H1 (cell line): ENCODE measurements around the gene TCF20. TPM values are rescaled to one million over a fixed set of nuclear protein-coding genes. Genes with fewer than 3 reads are reported as not detected.

Experiments used
- CTCF ChIA-PET: fragments of 300-600 bp; sonication (Branson Sonifier 250); formaldehyde crosslinking; loops from one replicate; lab custom pipeline; 2021; ENCODE audit not compliant: partially characterized antibody; lab: Charles Lee
- POLR2A ChIA-PET: fragments of 300-600 bp; sonication (Branson Sonifier 250); formaldehyde crosslinking; loops from one replicate; lab custom pipeline; 2021; ENCODE audit warnings: inconsistent platforms; ENCODE audit not compliant: partially characterized antibody; lab: Charles Lee
- DNase-seq, 2 experiments: peaks; one replicate each; pipeline versions ENCODE4 v3.0.0 to v3.0.0-alpha.2; 2010 to 2022; ENCODE audit warnings: low spot score in 2 of 2, low read depth in 1 of 2, mixed read lengths in 1 of 2
- FAIRE-seq: peaks from 2 replicates; lab custom pipeline; 2011; peaks lifted over from hg19 to GRCh38; lab: Jason Lieb, UNC
- H2AFZ ChIP-seq: 2 replicates; pipeline ENCODE4 v1.8.1; 2012; ENCODE audit warnings: low read length, inconsistent platforms
- H2AK5ac ChIP-seq: 2 replicates; pipeline ENCODE4 v1.6.1; 2013; ENCODE audit warnings: low read depth, low read length
- H2BK120ac ChIP-seq: replicated peaks from 2 replicates; pipeline ENCODE3; 2013; ENCODE audit warnings: low read depth, low read length, inconsistent platforms
- H2BK12ac ChIP-seq: 2 replicates; pipeline ENCODE4 v1.6.1; 2013; ENCODE audit warnings: low read depth, low read length
- H2BK15ac ChIP-seq: 2 replicates; pipeline ENCODE4 v1.6.1; 2013; ENCODE audit warnings: low read length
- H2BK20ac ChIP-seq: 2 replicates; pipeline ENCODE4 v1.6.1; 2013; ENCODE audit warnings: low read length
- H2BK5ac ChIP-seq: 2 replicates; pipeline ENCODE4 v1.6.1; 2013; ENCODE audit warnings: low read depth, low read length
- H3K14ac ChIP-seq: 2 replicates; pipeline ENCODE4 v1.6.1; 2013; ENCODE audit warnings: inconsistent platforms; ENCODE audit not compliant: insufficient read length
- H3K18ac ChIP-seq: 2 replicates; pipeline ENCODE4 v1.6.1; 2013; ENCODE audit warnings: low read length; ENCODE audit errors: extremely low read depth
- H3K23ac ChIP-seq: 2 replicates; pipeline ENCODE4 v1.6.1; 2013; ENCODE audit warnings: inconsistent platforms; ENCODE audit not compliant: insufficient read length
- H3K23me2 ChIP-seq: 2 replicates; pipeline ENCODE4 v1.6.1; 2013; ENCODE audit warnings: low read depth, low read length
- H3K27ac ChIP-seq: 2 replicates; pipeline ENCODE4 v1.6.1; 2011; ENCODE audit warnings: low read depth, low read length, inconsistent platforms
- H3K27me3 ChIP-seq, 4 experiments: replicated peaks in 1 of 4; 1 replicate in 1 of 4; 2 replicates in 3 of 4; pipeline versions ENCODE4 v1.6.1 to v1.8.1; 2011 to 2013; ENCODE audit warnings: low read length in 3 of 4, mild to moderate bottlenecking in 3 of 4, inconsistent platforms in 2 of 4, mixed read lengths in 2 of 4, moderate library complexity in 1 of 4; ENCODE audit not compliant: control insufficient read depth in 3 of 4, insufficient read depth in 3 of 4; ENCODE audit errors: extremely low read depth in 1 of 4
- H3K36me3 ChIP-seq, 4 experiments: 2 replicates each; pipeline versions ENCODE4 v1.6.1 to v1.8.1; 2011 to 2013; ENCODE audit warnings: mild to moderate bottlenecking in 4 of 4, low read length in 3 of 4, moderate library complexity in 2 of 4, control low read depth in 1 of 4, inconsistent platforms in 1 of 4; ENCODE audit not compliant: insufficient read depth in 4 of 4, control insufficient read depth in 2 of 4
- H3K4ac ChIP-seq: replicated peaks from 2 replicates; pipeline ENCODE3; 2013; ENCODE audit warnings: low read length, low read depth, mixed read lengths, inconsistent platforms; ENCODE audit not compliant: insufficient read length
- H3K4me1 ChIP-seq, 4 experiments: replicated peaks in 1 of 4; 1 replicate in 1 of 4; 2 replicates in 3 of 4; pipeline versions ENCODE4 v1.6.1 to v1.8.1; 2011 to 2013; ENCODE audit warnings: low read length in 3 of 4, inconsistent platforms in 2 of 4, mixed read lengths in 1 of 4; ENCODE audit not compliant: insufficient read depth in 4 of 4, control insufficient read depth in 3 of 4
- H3K4me2 ChIP-seq, 2 experiments: 2 replicates each; pipeline versions ENCODE4 v1.6.1 to v1.8.1; 2011 to 2013; ENCODE audit warnings: low read depth in 2 of 2, low read length in 2 of 2, control low read depth in 1 of 2, inconsistent platforms in 1 of 2, mild to moderate bottlenecking in 1 of 2; ENCODE audit not compliant: insufficient read depth in 1 of 2
- H3K4me3 ChIP-seq, 4 experiments: fragments of 200-600, 300-600 bp in 1 of 4; sonication (generic), shearing (Covaris generic), sonication (Bioruptor Twin) in 1 of 4; 2 replicates each; pipeline versions ENCODE4 v1.5.1 to v1.8.1; 2011 to 2016; ENCODE audit warnings: low read length in 4 of 4, low read depth in 3 of 4, control low read depth in 2 of 4, inconsistent platforms in 2 of 4, mild to moderate bottlenecking in 2 of 4, mixed read lengths in 1 of 4, moderate library complexity in 1 of 4; ENCODE audit not compliant: insufficient read depth in 2 of 4; ENCODE audit errors: extremely low read depth in 1 of 4
- H3K56ac ChIP-seq: replicated peaks from 2 replicates; pipeline ENCODE3; 2013; ENCODE audit warnings: low read depth, mild to moderate bottlenecking, mixed read lengths, low read length, inconsistent platforms; ENCODE audit not compliant: insufficient read length
- H3K79me1 ChIP-seq: 2 replicates; pipeline ENCODE4 v1.6.1; 2013; ENCODE audit warnings: low read depth, low read length, control low read depth
- H3K79me2 ChIP-seq, 2 experiments: 2 replicates each; pipeline versions ENCODE4 v1.6.1 to v1.8.1; 2012 to 2013; ENCODE audit warnings: low read length in 2 of 2, mild to moderate bottlenecking in 2 of 2, inconsistent platforms in 1 of 2; ENCODE audit not compliant: insufficient read depth in 2 of 2, control insufficient read depth in 1 of 2
- H3K9ac ChIP-seq, 4 experiments: replicated peaks in 1 of 4; 1 replicate in 1 of 4; 2 replicates in 3 of 4; pipeline versions ENCODE4 v1.6.1 to v1.8.1; 2011 to 2013; ENCODE audit warnings: low read depth in 3 of 4, low read length in 3 of 4, control low read depth in 2 of 4, mild to moderate bottlenecking in 2 of 4, moderate library complexity in 2 of 4, inconsistent platforms in 1 of 4; ENCODE audit errors: extremely low read depth in 1 of 4
- H3K9me3 ChIP-seq, 2 experiments: 2 replicates each; pipeline versions ENCODE4 v1.6.1 to v1.8.1; 2012 to 2013; ENCODE audit warnings: mild to moderate bottlenecking in 2 of 2, moderate library complexity in 2 of 2, control low read depth in 1 of 2, inconsistent platforms in 1 of 2, low read depth in 1 of 2, low read length in 1 of 2, mixed read lengths in 1 of 2; ENCODE audit not compliant: insufficient read depth in 2 of 2
- H4K20me1 ChIP-seq, 2 experiments: replicated peaks in 1 of 2; 2 replicates each; pipeline versions ENCODE3 to v1.8.1; 2011 to 2013; ENCODE audit warnings: inconsistent platforms in 2 of 2, low read length in 2 of 2, mild to moderate bottlenecking in 1 of 2; ENCODE audit not compliant: insufficient read depth in 2 of 2, control insufficient read depth in 1 of 2
- H4K5ac ChIP-seq: 2 replicates; pipeline ENCODE4 v1.6.1; 2013; ENCODE audit warnings: low read length, low read depth, mixed read lengths, inconsistent platforms; ENCODE audit not compliant: insufficient read length
- H4K8ac ChIP-seq: 2 replicates; pipeline ENCODE4 v1.8.0; 2013; ENCODE audit warnings: mild to moderate bottlenecking, moderate library complexity, low read length, inconsistent platforms; ENCODE audit not compliant: insufficient read depth; ENCODE audit errors: extremely low read depth
- H4K91ac ChIP-seq: replicated peaks from 2 replicates; pipeline ENCODE3; 2013; ENCODE audit warnings: low read length, mixed read lengths, inconsistent platforms; ENCODE audit not compliant: insufficient read length
- BACH1 ChIP-seq: IDR thresholded peaks from 2 replicates; pipeline ENCODE4 v1.6.1; 2012; ENCODE audit warnings: low read length, improper control_type of control experiment
- BCL11A ChIP-seq, 2 experiments: IDR thresholded peaks; one replicate each; pipeline ENCODE4 v1.6.1; 2011; ENCODE audit warnings: low read depth in 2 of 2, low read length in 2 of 2, mild to moderate bottlenecking in 2 of 2
- CEBPB ChIP-seq: IDR thresholded peaks from 2 replicates; pipeline ENCODE4 v1.6.1; 2012; ENCODE audit warnings: low read depth, low read length
- CHD1 ChIP-seq: IDR thresholded peaks from 2 replicates; pipeline ENCODE4 v1.6.1; 2012; ENCODE audit warnings: low read depth, low read length, improper control_type of control experiment
- EGR1 ChIP-seq: IDR thresholded peaks from 2 replicates; pipeline ENCODE4 v1.6.1; 2011; ENCODE audit warnings: low read depth, low read length, borderline replicate concordance
- GABPA ChIP-seq: IDR thresholded peaks from 2 replicates; pipeline ENCODE4 v1.6.1; 2011; ENCODE audit warnings: mild to moderate bottlenecking, low read length, moderate library complexity, borderline replicate concordance; ENCODE audit not compliant: insufficient read depth
- GTF2F1 ChIP-seq: IDR thresholded peaks from 2 replicates; pipeline ENCODE4 v1.6.1; 2012; ENCODE audit warnings: low read depth, low read length, improper control_type of control experiment, borderline replicate concordance
- JUND ChIP-seq: IDR thresholded peaks from 2 replicates; pipeline ENCODE4 v1.6.1; 2011; ENCODE audit warnings: mild to moderate bottlenecking, improper control_type of control experiment, low read length
- KDM1A ChIP-seq: fragments of 200-600, 300-600 bp; sonication (generic); IDR thresholded peaks from 2 replicates; pipeline ENCODE4 v1.7.1; 2016; ENCODE audit warnings: mild to moderate bottlenecking, low read length, borderline replicate concordance
- MAFK ChIP-seq: IDR thresholded peaks from 2 replicates; pipeline ENCODE4 v1.6.1; 2012; ENCODE audit warnings: low read depth, mild to moderate bottlenecking, improper control_type of control experiment, low read length
- RFX5 ChIP-seq: IDR thresholded peaks from 2 replicates; pipeline ENCODE4 v1.6.1; 2011; ENCODE audit warnings: low read depth, low read length, improper control_type of control experiment, borderline replicate concordance
- SP1 ChIP-seq: IDR thresholded peaks from 2 replicates; pipeline ENCODE4 v1.6.1; 2011; ENCODE audit warnings: low read depth, low read length
- TAF1 ChIP-seq: IDR thresholded peaks from 2 replicates; pipeline ENCODE4 v1.6.1; 2011; ENCODE audit warnings: mild to moderate bottlenecking, low read depth, low read length
- ZNF274 ChIP-seq: IDR thresholded peaks from 2 replicates; pipeline ENCODE4 v1.7.0; 2012; ENCODE audit warnings: low read length, borderline replicate concordance; ENCODE audit errors: extremely low read depth
- WGBS, 2 experiments: shearing (Covaris generic) in 1 of 2; methylation state at CpG; one replicate each; pipeline versions ENCODE4 v1.1.6 to v1.1.7; 2013 to 2015; ENCODE audit warnings: low lambda C conversion rate in 2 of 2, mixed read lengths in 2 of 2, inconsistent platforms in 1 of 2, low coverage in 1 of 2, missing lambda C conversion rate in 1 of 2; ENCODE audit not compliant: insufficient replicate concordance in 2 of 2, insufficient coverage in 1 of 2, insufficient read length in 1 of 2; ENCODE audit errors: extremely low coverage in 1 of 2, missing lambda C conversion rate in 1 of 2; 5-methylcytosine and 5-hydroxymethylcytosine counted together
- polyA plus RNA-seq, 7 experiments: library from polyadenylated mRNA; depleted of rRNA in 3 of 7; stranded (reverse) in 5 of 7; unstranded in 2 of 7; fragments of >200 nt in 5 of 7; fragments of 200-250 nt in 2 of 7; gene quantifications; 1 replicate in 5 of 7; 2 replicates in 1 of 7; 4 replicates in 1 of 7; pipeline versions ENCODE4 v1.2.1 to v1.2.3, GENCODE V29; 2011 to 2013; ENCODE audit warnings: missing spikeins in 2 of 7, mixed read lengths in 2 of 7
- total RNA-seq: library from RNA; stranded (reverse); fragmentation: NEBNext Ultra II Directional; extraction: Animal tissue kit (Norgen Biotek cat#: 25700); gene quantifications from 2 replicates; pipeline ENCODE4 v1.2.1, GENCODE V29; 2021

The TCF20 gene
- total and polyA plus RNA-seq, 2 of the 8 experiments (the other 6 are each of a cell fraction or from before 2014, with no cell fraction given): 22.0 to 79.8 TPM

DNA sequence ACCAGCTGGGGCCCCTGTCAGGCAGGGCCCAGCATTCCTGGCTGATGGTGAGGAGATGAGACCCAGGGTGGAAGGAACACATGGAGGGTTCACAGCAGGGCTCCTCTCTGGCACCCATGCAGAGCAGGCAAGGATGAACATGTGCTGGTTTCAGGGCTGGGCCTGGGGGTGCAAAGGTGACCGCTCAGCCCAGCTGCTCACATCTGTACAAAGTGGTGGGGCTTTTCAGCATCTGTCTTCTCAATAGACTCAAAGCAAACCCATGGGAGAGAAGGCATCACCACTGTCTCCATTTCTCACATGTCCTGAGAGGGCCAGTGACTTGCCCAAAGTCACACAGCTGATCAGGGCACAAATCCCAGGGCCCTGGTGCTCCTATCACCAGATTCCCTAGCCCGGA is 27.3 kb upstream of the TCF20 start:
- H3K23me2 ChIP-seq: no peaks in the 10 kb centered on the region; the same call in 1 of the 2 replicates
- ChIA-PET CTCF (interaction anchor here (0.5 to 4.5 kb wide), 14 partner anchors 10 to 1649 kb away, joined by 3 to 27 read pairs (median 4); no protein-coding TSS in a partner anchor), POLR2A (interaction anchor here (1.5 to 2.1 kb wide), 2 partner anchors 16 to 17 kb away, joined by 4 to 5 read pairs; no protein-coding TSS in a partner anchor)
- H2BK12ac ChIP-seq: peak overlapping the region; percentile 99; the same call in 1 of the 2 replicates
- peaks cover 0 to 2% (median 0%) of the 10 kb centered on the region in 4 experiments; a peak in 3 of 7 replicates for H3K27me3 ChIP-seq
- H4K20me1 ChIP-seq: peaks cover 4 to 16% of the 10 kb centered on the region in 2 experiments
- H3K14ac ChIP-seq: no peak overlapping the region
- H3K9me3 ChIP-seq: no peaks in the 10 kb centered on the region
- H2BK120ac ChIP-seq: no peak overlapping the region
- H4K91ac ChIP-seq: peak overlapping the region; percentile 57
- H4K8ac ChIP-seq: no peak overlapping the region
- no peak overlapping the region for H3K4me3 ChIP-seq
- no peak overlapping the region for H3K27ac ChIP-seq
- H3K18ac ChIP-seq: no peak overlapping the region; the same call in none of the 2 replicates
- no peak for DNase-seq
- peak overlapping the region; percentile 71 for H3K4ac ChIP-seq
- no peak overlapping the region for H4K5ac ChIP-seq
- H2BK20ac ChIP-seq: peak overlapping the region; percentile 16; the same call in 1 of the 2 replicates
- H3K4me1 ChIP-seq: peaks cover 15 to 55% (median 42%) of the 10 kb centered on the region in 4 experiments
- no peak overlapping the region for H3K23ac ChIP-seq
- no peaks in the 10 kb centered on the region for H3K36me3 ChIP-seq
- no peak overlapping the region for H2AFZ ChIP-seq
- no peak overlapping the region for H3K4me2 ChIP-seq
- no peak for FAIRE-seq
- H2BK5ac ChIP-seq: peak overlapping the region; percentile 12; the same call in 1 of the 2 replicates
- H3K79me2 ChIP-seq: no peaks in the 10 kb centered on the region
- H3K9ac ChIP-seq: no peak overlapping the region; a peak in 1 of 7 replicates
- 90% methylated on average over 2 of the region's 2 CpGs; no CpG with 5 or more reads in 1 of the 2 experiments for WGBS, 2 experiments
- no peaks in the 10 kb centered on the region for H3K79me1 ChIP-seq
- H2AK5ac ChIP-seq: 0 out of 2 replicates have a peak overlapping the region, but pooled peaks have one; percentile 83
- H2BK15ac ChIP-seq: no peak overlapping the region
- H3K56ac ChIP-seq: no peak overlapping the region
- TF ChIP-seq CHD1: no peak
- no peak for TF ChIP-seq BACH1
- TF ChIP-seq ZNF274: no peak
- no peak for TF ChIP-seq RFX5
- TF ChIP-seq GTF2F1: no peak
- no peak for TF ChIP-seq SP1
- TF ChIP-seq KDM1A: no peak
- no peak for TF ChIP-seq GABPA
- no peak for TF ChIP-seq MAFK
- TF ChIP-seq EGR1: no peak
- no peak for TF ChIP-seq JUND
- no peak for TF ChIP-seq TAF1
- no peak for TF ChIP-seq BCL11A (IDR thresholded peaks at IDR 0.05; ENCODE audit: low read depth in 2 of 2, low read length in 2 of 2)
- TF ChIP-seq CEBPB: no peak
